Smooth muscle cell of the brain vasculature (primary cell): Measurements from ENCODE around the gene RENBP.

Experiments
- DNase-seq: peaks from one replicate; pipeline ENCODE4 v3.0.0-alpha.2; 2012; ENCODE audit warnings: low read depth, low spot score

RENBP gene

DNA sequence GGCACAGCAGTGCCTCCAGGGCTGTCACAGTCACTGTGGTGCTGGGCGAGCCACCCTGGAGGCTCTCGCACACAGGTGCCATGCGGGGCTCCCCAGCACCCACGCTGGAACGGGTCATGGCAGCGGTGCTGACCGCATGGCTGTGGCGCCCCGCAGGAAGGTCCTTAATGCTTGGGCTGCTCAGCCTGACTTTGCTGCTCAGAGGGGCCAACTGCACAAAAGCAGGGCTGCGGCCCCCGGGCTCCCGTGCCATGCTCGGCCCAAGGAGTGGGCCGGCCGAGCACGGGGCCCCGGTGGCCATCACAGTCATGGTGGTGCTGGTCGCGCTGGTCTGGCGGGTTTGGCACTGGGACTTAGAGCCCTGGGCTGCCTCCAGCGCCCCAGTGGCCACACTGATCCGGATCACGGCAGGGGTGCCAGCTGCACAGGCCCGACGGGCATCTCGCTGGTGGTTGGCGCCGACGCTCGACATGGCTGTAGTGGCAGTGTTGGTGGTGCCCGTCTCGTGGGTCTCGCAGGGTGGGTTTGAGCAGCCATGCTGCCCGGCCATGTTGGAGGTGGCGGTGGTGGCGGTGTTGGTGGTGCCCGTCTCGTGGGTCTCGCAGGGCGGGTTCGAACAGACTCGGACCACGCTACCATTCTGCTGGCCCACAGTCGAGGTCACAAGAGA lies 10.2 kb upstream of the RENBP start:
- DNase-seq: no peak

DNA sequence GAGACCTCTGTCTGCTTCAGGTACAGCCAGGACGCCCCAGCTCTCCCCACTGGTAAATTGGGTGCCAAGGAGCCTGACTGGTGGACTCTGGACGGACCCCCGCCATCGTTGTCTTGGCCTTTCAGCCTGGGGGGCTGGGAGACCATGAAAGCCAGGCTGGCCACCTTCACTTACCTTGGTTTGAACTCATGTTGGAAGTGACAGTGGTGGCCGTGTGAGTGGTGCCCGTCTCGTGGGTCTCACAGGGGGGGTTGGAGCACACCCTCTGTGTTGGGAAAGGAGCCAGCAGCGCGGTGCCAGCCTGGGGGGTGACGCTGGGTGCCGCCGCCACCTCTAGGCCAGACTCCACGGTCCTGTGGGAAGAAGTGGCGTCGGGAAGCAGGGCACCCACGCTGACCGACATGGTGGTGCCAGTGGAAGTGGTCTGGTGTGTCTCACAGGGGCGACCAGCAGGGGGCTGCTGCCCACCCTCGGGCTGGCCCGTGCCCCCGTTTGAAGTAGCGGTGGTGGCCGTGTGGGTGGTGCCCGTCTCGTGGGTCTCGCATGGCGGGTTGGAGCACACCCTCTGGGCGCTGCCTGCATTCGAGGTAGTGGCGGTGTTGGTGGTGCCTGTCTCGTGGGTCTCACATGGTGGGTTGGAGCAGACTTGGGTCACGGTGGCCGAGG lies 9.6 kb upstream of the RENBP start:
- no peak for DNase-seq

DNA sequence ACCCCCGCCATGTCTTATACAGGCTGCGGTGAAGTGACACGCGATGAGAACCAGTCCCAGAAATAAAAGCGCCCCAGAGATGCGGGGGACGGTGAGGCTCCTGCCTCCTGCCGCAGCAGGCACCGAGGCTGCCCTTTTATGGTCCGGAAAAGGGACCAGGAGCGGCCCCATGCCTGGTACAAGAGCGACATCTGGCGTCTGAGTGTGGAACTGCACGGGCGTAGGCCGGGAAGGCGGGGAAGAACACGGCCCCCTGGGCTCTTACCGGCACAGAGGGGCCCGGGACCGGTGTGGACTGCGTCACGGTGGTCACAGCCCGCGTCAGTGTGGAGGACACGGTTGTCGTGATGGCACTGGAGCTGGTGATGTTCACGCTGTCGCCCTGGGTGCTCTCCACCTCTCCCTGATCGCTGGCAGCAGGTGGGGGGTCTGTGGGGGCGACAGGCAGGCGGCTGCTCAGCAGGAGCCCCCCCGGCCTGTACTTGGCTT lies 8.9 kb upstream of the RENBP start:
- DNase-seq: no peak

DNA sequence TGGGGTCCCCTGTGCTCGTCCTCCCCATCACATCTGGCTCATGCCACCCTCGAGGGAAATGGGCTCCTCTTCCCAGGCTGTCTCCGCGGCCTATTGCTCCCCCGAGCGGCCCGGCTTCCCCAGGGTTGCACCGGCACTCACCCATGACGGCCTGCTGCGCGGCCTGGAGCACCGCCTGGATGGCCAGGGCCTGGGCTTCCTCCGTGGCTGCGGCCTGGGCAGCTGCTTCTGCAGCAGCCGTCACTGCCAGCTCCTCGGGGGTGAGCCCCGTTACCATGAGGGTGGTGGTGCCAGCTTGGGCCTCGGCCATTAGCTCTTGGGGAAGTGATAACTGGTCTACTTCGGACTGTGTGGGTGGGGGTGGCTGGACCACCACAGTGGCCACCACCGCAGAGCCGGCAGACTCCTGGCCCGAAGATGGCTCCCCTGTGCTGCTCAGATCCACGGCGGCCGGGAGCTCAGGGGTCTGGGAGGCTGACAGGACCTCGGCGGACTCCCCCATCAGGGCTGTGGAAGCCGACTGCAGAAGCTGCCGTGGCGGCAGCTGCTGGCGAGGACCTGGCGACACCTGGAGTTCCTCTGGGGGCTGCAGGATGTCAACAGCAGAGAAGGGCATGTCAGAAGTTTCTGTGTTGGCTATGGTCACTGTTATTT lies 8.1 kb upstream of the RENBP start:
- DNase-seq: no peak

DNA sequence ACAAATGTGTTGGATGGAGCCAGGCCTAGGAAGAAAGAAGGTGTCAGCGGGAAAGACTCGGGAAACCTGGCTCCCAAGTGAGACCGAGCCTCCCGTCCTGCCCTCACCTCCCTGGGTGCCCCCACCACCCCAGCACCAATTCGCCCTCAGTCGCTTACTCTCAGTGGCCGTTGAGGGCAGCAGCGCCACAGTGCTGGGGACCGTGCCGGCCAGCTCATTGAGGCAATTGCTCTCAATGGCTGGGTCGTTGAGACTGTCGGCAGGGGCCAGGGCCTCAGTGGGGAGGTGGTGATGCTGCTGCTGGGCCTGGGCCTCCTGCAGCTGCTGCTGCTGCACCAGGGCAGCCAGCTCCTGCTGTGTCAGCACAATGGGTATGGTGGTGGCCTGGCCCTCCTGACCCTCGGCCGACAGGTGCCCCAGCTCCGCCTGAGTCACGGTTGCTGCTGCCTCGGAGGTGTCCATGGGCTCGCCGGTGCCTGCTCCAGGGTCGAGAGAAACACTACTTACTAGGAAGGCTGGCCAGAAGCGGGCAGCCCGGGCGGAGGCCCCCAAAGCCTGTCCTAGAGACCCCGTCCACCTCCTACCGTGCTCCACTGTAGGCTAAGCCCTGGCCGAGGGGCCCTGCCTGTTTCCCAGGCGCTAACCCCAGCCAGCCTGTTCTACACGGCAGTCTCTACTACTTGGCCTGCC lies 7.4 kb upstream of the RENBP start:
- no peak for DNase-seq

DNA sequence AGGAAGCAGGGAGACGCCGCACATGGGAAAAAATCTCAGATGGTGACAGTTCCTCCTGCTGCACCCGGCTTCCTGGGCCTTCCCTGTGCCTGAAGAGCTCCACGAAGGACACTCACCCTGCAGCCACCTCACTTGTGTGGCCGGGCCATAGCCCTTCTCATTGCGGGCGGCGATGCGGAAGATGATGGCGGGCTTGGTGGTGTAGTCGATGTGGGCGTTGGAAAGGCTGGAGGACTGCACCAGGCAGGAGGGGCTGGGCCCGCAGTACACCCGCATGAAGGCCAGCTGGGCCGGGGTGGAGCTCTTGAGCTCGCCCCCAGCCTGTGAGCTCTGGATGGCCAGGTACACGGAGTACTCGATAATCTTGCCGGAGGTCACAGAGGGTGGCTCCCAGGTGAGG lies 5.7 kb upstream of the RENBP start:
- DNase-seq: no peak

DNA sequence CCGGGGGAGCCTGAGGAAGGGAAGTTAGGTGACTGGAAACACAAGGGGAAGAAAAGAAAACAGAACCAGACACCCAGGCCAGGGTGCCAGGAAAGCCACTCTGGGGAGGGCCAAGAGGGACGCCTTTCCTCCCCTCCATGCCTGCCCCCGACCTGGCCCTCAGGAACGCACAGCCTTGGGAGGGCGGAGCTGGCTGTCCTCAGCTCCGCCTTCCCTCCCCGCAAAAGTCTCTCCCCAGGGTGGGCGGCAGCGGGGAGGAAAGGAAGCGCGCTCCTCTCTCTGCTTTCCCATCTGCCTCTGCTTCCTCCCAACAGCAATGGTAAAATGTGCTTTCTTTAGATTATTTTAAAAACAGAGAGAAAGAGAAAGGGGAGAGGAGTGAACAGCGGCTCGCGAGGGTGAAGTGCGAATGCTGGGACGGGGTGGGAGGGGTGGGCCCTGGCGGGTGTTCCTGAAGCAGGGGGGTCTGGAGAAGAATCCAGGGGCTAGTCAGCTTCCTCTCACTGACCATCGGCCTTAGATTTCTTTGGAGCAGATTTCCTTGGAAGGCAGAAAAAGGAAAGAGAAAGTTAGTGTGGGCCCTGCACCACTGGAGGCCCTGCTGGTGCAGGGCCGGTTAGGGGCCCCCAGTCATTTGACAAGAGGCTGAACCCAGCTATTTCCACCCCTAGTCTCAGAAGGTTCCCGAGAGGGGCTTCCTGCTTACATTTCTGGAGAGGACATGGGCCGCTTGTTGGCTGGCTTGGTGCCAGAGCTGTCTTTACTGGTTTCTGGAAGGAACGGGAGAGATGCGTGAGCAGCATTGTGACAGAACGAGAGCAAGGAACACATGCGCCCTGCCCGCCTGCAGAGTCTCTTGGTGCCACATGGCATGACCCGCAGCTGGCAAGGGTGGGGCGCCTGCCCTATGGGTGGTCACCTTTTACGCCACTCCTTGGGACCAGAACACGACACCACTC lies 4.7 kb upstream of the RENBP start:
- DNase-seq: no peak

DNA sequence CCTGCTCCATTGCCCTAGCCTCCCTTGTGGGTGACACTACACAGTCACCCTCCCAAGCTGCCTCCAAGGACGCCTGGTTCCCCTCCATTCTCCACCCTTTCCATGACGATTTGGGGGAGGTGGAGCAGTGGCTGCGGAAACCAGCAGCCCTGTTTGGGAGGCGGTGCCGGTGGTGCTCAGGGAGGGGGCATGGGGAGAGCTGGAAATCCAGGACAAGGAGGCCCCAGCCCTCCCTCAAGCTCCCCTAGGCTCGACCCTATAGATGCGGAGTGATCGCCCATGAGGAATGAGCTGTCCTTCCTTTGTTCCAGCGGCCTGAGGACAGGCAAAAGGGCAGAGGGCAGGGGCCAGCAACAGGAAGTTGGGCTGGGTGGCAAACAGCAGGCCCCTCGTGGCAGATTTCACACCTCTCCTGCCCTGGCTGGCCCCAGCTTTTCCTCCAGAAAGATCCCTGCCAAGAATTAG lies 3.6 kb upstream of the RENBP start:
- DNase-seq: no peak

DNA sequence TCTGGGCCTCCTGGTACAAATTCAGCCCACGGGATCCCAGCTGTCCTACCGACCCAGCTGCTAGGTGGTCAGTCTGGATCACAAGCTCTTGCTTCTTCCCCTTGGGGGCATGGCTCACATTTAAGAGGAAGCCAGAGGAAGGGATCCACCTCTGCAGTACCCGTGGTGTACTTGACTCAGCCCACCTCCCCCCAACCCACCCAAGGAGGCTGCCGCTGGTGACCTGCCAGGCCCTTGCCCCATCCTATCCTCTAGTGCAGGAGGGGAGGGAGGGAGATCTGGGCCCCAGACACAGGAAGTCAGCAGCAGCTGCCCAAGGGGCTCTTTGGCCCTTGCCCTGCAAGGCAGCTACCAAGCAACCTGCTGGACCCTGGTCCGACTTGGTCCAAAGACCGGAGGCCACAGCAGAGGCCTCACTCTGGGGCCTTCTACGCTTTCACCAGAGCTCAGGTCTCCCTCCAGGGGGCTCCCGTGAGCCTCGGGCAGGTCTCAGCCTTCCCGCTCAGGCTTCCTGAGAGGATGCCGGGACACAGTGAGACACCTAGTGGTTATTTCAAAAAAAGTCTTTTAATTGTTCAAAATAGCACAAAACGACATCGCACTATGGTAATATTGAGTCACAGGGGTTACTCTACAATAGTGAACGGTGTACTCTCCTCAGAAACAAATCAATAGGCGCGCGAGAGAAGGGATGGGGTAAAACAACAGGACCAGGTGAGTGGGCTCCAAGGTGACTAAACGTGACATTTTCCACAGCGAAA lies 2.7 kb upstream of the RENBP start:
- peak; percentile 45 for DNase-seq

DNA sequence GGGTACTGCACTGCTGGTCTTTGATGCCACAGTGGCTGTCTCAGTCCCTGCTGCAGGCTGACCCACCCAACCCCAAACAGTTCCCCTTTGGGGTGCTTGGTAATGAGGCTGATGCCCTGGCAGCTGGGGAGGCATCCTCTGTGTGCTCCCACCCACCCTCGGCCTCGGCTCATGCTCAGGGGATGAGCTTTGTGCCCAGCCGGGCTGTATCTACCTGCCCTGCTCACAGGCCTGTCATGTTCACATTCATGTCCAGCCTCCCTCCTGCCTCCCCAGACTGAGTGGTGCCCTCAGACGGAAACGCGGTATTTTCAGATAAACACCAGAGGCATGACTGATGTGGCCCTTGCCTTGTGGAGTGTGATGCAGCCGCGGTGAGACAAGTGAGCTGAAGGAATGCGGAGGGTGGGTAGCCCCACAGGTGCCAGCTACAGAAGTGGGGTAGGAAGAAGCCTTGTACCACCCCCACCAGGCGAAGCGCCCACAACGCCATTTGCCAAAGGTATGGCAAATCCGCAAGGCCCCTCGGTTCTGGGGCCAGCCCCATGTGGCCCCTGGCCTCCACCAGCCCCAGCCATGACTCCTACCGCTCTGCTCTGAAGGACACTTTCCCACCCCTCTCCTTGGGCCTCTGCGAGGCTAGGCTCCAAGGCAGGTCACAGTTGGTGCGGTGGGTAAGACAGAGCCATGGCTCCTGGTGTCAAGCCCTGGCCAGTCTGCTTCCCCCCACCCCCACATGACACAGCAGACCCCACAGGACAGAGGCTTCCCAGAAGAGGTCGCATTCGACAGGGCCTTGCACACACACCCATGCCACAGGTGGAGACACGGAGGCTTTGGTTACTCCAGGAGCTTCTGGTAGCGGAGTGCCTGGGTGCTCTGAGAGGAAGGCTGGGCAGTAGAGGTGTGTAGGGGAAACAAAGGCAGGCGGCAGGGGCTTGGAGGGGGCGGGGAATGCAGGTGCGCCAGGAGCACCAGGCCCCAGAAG lies 1.8 kb upstream of the RENBP start:
- DNase-seq: no peak

DNA sequence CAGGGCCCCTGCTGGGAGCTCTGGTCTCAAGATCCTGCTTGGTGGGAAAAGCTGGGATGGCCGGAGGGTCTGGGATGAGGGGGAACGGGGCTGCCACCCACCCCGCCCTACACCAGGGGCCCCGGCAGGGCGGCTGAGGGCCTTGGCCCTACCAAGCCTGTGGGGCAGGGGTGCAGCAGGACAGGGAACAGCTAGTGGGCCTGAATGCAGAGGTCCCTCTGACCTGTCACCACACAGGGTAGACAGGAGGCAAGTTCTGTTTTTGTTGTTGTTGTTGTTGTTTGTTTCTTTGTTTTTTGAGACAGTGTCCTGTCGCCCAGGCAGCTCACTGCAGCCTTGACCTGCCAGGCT lies 332 bp upstream of the RENBP start:
- DNase-seq: no peak

DNA sequence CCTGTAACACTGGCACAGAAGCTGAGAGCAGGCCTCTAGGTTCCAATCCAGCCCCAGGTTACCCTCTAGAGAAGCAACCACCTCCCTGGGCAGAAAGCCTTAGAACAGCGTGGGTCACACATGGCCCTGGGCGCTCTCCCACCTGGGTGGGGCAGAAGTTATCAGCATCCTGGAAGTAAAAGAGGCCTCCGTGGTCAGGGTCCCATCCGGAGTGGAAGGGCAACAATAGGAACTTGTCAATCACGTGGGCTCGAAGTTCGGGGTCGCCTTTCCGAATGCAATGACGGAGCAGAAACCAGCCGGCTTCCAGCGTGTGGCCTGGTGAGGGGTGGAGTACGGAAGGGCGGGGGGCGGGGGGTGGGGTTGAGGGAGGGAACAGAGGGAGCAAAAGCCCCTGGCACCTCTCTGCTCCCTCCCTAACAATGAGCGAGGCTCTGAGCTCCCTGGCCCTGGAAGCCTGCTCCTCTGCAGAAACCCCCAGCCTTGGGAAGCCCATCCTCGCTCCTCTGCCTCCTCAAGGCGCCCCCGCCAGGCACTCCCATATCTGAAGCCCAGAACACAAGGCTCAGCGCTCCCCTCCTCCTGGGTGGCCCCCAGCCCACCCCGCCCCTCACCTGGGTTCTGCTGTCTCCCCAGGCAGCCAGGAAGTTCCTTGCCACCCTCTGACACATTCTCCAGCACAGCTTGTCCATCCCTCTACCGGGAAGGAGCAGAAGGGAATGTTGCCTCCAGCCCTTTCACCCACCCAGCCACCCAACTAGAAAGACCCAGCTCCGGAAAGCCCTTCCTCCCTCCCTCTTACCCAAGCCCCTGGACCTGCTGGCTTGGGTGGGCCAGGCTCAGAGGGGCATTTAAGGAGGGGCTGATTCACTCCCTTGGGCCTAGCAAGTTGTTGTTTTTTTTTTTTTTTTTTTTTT lies 2.8 kb downstream of the RENBP start:
- DNase-seq: no peak

DNA sequence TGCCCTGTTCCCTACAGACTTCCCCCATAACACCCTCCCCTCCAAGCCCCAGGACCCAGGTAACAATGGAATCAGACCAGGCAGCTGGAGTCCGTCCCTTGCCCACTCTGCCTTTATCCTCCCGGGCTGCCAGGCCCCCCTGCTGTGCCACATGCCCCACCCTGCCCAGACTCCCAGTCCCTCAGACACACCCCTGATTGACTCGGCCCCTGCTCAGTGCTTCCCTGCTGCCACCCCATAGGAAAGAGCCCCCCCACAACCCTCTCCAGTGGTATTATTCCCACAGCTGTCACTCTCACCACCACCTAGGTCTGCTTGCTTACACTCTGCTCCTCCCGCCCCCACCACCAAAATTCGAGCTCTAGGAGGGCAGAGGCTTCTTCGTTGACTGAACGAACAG lies 4.9 kb downstream of the RENBP start:
- DNase-seq: no peak

DNA sequence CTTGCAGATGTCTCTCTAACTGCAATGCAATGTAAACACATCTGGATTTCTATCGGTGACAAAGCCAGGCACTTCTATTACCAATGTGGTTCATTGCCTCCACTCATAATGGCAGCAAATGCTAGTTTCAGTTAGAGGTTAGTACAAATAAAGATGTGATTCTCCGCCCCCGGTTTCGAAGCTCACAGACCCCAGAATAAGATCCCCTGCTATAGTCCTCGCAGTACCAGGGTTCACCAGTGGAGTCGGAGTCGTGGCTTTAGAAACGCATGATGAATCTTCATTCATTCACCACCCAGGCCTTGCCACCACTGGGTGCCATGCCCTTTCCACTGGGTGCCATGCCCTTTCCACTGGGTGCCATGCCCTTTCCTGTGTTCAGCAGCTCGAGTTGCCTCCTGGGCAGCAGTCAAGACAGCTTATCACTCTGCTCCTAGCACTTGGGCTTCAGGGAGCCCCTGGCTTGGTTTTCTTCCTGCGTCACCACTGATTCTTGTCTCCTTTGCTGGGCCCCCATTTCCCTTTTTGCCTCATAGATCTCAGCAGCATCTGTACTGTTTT lies 6.1 kb downstream of the RENBP start:
- DNase-seq: no peak

DNA sequence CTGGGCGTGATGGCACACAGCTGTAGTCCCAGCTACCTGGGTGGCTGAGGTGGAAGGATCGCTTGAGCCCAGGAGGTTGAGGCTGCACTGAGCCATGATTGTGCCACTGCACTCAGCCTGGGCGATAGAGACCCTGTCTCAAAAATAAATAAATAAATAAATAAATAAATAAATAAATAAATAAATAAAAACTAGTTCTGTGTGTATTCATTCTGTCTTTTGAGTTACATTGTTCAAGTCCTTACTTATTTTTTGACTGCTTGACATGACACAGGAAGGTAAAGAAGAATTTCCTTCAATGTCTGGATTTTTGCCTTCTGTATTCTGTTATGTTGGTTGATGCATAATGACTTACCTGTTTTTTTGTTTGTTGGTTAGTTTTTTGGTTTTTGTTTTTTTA lies 7.4 kb downstream of the RENBP start:
- DNase-seq: no peak

DNA sequence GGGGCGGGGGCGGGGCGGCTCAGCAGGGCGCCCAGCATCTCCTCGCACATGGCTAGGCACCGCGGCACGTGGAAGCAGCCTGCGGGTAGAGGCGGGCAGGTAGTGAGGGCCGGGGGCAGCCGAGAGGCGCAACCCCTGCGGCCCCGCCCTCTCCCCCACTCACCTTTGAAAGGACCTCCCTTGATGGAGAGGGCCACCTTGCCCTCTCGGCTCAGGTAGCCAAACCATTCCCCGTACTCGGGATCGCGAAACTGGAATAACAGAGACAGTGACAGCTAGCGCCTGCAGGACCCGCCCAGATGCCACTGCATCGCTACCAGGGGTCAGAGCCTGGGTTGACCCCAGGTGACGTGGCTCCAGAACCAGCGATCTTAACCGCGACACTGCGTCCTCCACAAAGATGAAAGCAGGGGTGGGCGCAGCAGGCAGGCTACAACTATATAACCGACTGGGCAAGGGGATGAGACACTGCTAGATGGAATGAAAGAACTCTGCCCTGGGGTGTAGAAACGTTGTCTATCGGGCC lies 9.1 kb downstream of the RENBP start:
- DNase-seq: no peak

DNA sequence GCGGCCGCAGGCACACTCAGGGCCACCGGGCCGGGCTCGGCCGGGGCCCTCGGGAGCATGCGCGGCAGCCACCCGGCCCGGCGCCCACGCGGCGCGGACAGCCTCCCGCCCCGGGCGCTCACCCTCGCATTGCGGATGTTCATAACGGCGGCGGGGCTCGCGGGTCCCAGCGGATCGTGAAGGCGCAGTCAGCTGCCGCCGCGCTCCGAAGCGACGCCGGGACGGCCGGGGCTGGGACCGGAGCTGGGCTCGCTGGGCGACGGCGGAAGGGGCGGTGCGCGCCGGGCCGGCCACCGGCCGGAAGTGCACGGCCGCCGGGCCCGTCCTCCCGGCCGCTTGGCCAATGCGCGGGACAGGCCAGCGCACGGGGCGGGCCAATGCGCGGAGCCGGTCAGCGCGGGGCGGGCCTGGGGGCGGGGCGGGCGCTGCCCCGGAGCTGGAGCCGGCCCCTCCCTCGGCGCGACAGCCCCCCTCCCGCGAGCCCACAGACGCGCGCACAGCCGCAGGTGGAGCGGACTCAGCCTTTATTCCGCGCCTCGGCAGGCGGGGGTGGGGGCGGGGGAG lies 9.6 kb downstream of the RENBP start, which contains the start of gene NAA10:
TSS of gene NAA10 (minus strand) at position 276 of the 564 bp plus-strand sequence. CDS start at position 143, 133 bp downstream.
- no peak for DNase-seq
